GM18511 (cell line): Measurements from ENCODE around the gene H2BK1.

Source experiments
- ATAC-seq: cut with Tn5 transposase; IDR thresholded peaks from one replicate; pipeline ENCODE4 v1.9.1; 2021; ENCODE audit warnings: mild to moderate bottlenecking, moderate library complexity; ENCODE audit not compliant: unreplicated experiment

The H2BK1 gene

GRCh38 chr7:151179946-151180345 lies 30.3 kb downstream of the H2BK1 start:
- no peak for ATAC-seq

- ATAC-seq, result no peak
These were observed 30.9 kb downstream of the H2BK1 start for GRCh38 chr7:151179287-151179860.

GRCh38 chr7:151178831-151179230 lies 31.5 kb downstream of the H2BK1 start:
- no peak for ATAC-seq

- no peak for ATAC-seq
These were observed 32.1 kb downstream of the H2BK1 start for GRCh38 chr7:151178236-151178635.

- no peak for ATAC-seq
These were observed 33.0 kb downstream of the H2BK1 start for GRCh38 chr7:151177310-151177709.

GRCh38 chr7:151176401-151176800 lies 33.9 kb downstream of the H2BK1 start:
- no peak for ATAC-seq

GRCh38 chr7:151175793-151176311 lies 34.4 kb downstream of the H2BK1 start:
- ATAC-seq, result no peak

- no peak for ATAC-seq
These were observed 35.1 kb downstream of the H2BK1 start for GRCh38 chr7:151175047-151175792.

GRCh38 chr7:151174246-151175046 lies 35.8 kb downstream of the H2BK1 start:
- no peak for ATAC-seq

GRCh38 chr7:151173386-151174245 lies 36.7 kb downstream of the H2BK1 start:
- ATAC-seq, result no peak

GRCh38 chr7:151172273-151173141 lies 37.8 kb downstream of the H2BK1 start:
- peak; percentile 77 for ATAC-seq

GRCh38 chr7:151168787-151169162 lies 41.5 kb downstream of the H2BK1 start:
- no peak for ATAC-seq

GRCh38 chr7:151168003-151168786 lies 42.1 kb downstream of the H2BK1 start:
- ATAC-seq, result peak; percentile 69

- ATAC-seq, result no peak
These were observed 42.9 kb downstream of the H2BK1 start, which contains the start of gene GBX1 for GRCh38 chr7:151167197-151167961. Gene GBX1, minus strand, starts transcription at chr7:151167694. Its CDS starts 146 bp downstream, at chr7:151167548.

GRCh38 chr7:151166629-151167196 lies 43.6 kb downstream of the H2BK1 start:
- no peak for ATAC-seq

GRCh38 chr7:151161757-151162156 lies 48.5 kb downstream of the H2BK1 start:
- no peak for ATAC-seq
